GM23338 (cell line): ENCODE measurements around the gene SLC66A3. TPM values are rescaled to one million over a fixed set of nuclear protein-coding genes. Genes with fewer than 3 reads are reported as not detected.

ENCODE experiments used
- ATAC-seq: fragments of 200-7000 bp; cut with Tn5 transposase; 3 replicates; pipeline ENCODE4 v1.9.1; 2020
- DNase-seq: peaks from one replicate; pipeline ENCODE4 v3.0.0-alpha.2; 2015; ENCODE audit warnings: low spot score
- H2AFZ ChIP-seq: fragments of 200-600 bp; sonication (generic); 2 replicates; pipeline ENCODE4 v1.8.0; 2016; ENCODE audit warnings: antibody characterized with exemption, mild to moderate bottlenecking, moderate library complexity
- H3F3A ChIP-seq: fragments of 200-600 bp; sonication (generic); replicated peaks from 2 replicates; pipeline ENCODE4 v1.8.0; 2017; ENCODE audit warnings: antibody characterized with exemption, mixed run types, low read depth
- H3K27ac ChIP-seq: fragments of 200-600 bp; sonication (generic); 2 replicates; pipeline ENCODE4 v1.6.1; 2016; ENCODE audit warnings: low read depth
- H3K27me3 ChIP-seq: fragments of 200-600 bp; sonication (generic); 2 replicates; pipeline ENCODE4 v1.8.0; 2016; ENCODE audit warnings: mild to moderate bottlenecking, mixed run types, moderate library complexity; ENCODE audit not compliant: insufficient read depth
- H3K36me3 ChIP-seq: fragments of 200-600 bp; sonication (generic); 2 replicates; pipeline ENCODE4 v1.8.0; 2016; ENCODE audit warnings: mild to moderate bottlenecking; ENCODE audit not compliant: insufficient read depth
- H3K4me1 ChIP-seq: fragments of 200-600 bp; sonication (generic); 2 replicates; pipeline ENCODE4 v1.8.0; 2016; ENCODE audit warnings: mild to moderate bottlenecking, moderate library complexity; ENCODE audit not compliant: insufficient read depth
- H3K4me2 ChIP-seq: fragments of 200-600 bp; sonication (generic); 2 replicates; pipeline ENCODE4 v1.7.1; 2017; ENCODE audit warnings: mixed run types
- H3K4me3 ChIP-seq: fragments of 200-600 bp; sonication (generic); 2 replicates; pipeline ENCODE4 v1.6.1; 2016; ENCODE audit warnings: mixed run types
- H3K79me2 ChIP-seq: fragments of 200-600 bp; sonication (generic); replicated peaks from 2 replicates; pipeline ENCODE4 v1.8.0; 2017; ENCODE audit warnings: mild to moderate bottlenecking; ENCODE audit not compliant: insufficient read depth
- H3K9me2 ChIP-seq: fragments of 200-600 bp; sonication (generic); 2 replicates; pipeline ENCODE4 v1.8.0; 2017; ENCODE audit not compliant: insufficient read depth
- H4K20me1 ChIP-seq: fragments of 200-600 bp; sonication (generic); replicated peaks from 2 replicates; pipeline ENCODE4 v1.8.0; 2017; ENCODE audit warnings: mild to moderate bottlenecking; ENCODE audit not compliant: insufficient read depth
- H3K27ac Mint-ChIP-seq: 2 replicates; pipeline ENCODE4 v1.8.0; 2020; ENCODE audit warnings: inconsistent platforms, mild to moderate bottlenecking, moderate library complexity, mixed read lengths
- H3K27me3 Mint-ChIP-seq: 3 replicates; pipeline ENCODE4 v1.8.0; 2022; ENCODE audit warnings: low read depth, mild to moderate bottlenecking, moderate library complexity, mixed read lengths, inconsistent platforms; ENCODE audit not compliant: insufficient read depth, poor library complexity
- H3K36me3 Mint-ChIP-seq: 3 replicates; pipeline ENCODE4 v1.8.0; 2021; ENCODE audit warnings: low read depth, mild to moderate bottlenecking, inconsistent platforms, moderate library complexity, mixed read lengths
- H3K4me1 Mint-ChIP-seq: 3 replicates; pipeline ENCODE4 v1.8.0; 2020; ENCODE audit warnings: mild to moderate bottlenecking, inconsistent platforms, mixed read lengths
- H3K4me3 Mint-ChIP-seq: 3 replicates; pipeline ENCODE4 v1.8.0; 2021; ENCODE audit warnings: moderate library complexity, mild to moderate bottlenecking, inconsistent platforms, mixed read lengths
- H3K9me3 Mint-ChIP-seq: 3 replicates; pipeline ENCODE4 v1.8.0; 2020; ENCODE audit warnings: moderate library complexity, mild to moderate bottlenecking, inconsistent platforms, mixed read lengths
- CREB1 ChIP-seq: fragments of 250-450 bp; sonication (Bioruptor Pico); IDR thresholded peaks from 2 replicates; pipeline ENCODE4 v1.5.0; 2020; ENCODE audit warnings: low read depth, mild to moderate bottlenecking, moderate library complexity
- ETS1 ChIP-seq: IDR thresholded peaks from 2 replicates; pipeline ENCODE4 v1.6.1; 2016; ENCODE audit warnings: antibody characterized with exemption
- EZH2phosphoT487 ChIP-seq: fragments of 200-600 bp; sonication (generic); IDR thresholded peaks from one replicate; pipeline ENCODE4 v1.8.1; 2018; ENCODE audit warnings: antibody characterized with exemption; ENCODE audit not compliant: unreplicated experiment
- JUNB ChIP-seq: IDR thresholded peaks from one replicate; pipeline ENCODE4 v1.6.1; 2016; ENCODE audit warnings: antibody characterized with exemption; ENCODE audit not compliant: unreplicated experiment
- NANOG ChIP-seq: IDR thresholded peaks from 2 replicates; pipeline ENCODE4 v1.6.1; 2016; ENCODE audit warnings: antibody characterized with exemption, borderline replicate concordance
- POLR2AphosphoS5 ChIP-seq: IDR thresholded peaks from 2 replicates; pipeline ENCODE4 v1.6.1; 2016; ENCODE audit warnings: antibody characterized with exemption, low read depth
- REST ChIP-seq: IDR thresholded peaks from one replicate; pipeline ENCODE4 v1.6.1; 2018; ENCODE audit warnings: antibody characterized with exemption; ENCODE audit not compliant: unreplicated experiment
- STAT1 ChIP-seq: IDR thresholded peaks from one replicate; pipeline ENCODE4 v1.6.1; 2016; ENCODE audit warnings: antibody characterized with exemption; ENCODE audit not compliant: unreplicated experiment
- ZNF114 ChIP-seq: fragments of 250-450 bp; sonication (Bioruptor Pico); IDR thresholded peaks from 2 replicates; pipeline ENCODE4 v1.5.0; 2020; ENCODE audit warnings: mild to moderate bottlenecking, moderate library complexity
- ZNF331 ChIP-seq: fragments of 250-450 bp; sonication (Bioruptor Pico); IDR thresholded peaks from 2 replicates; pipeline ENCODE4 v1.5.0; 2020; ENCODE audit warnings: low read depth, mild to moderate bottlenecking, moderate library complexity
- polyA plus RNA-seq: library from polyadenylated mRNA; unstranded; fragments of >200 nt; fragmentation: Nextera tagmentation; extraction: Ambion mirVana; gene quantifications from 2 replicates; pipeline ENCODE4 v1.2.1, GENCODE V29; 2016
- total RNA-seq: library from RNA; depleted of rRNA; stranded (reverse); fragments of >200 nt; shearing (Covaris generic); gene quantifications from 2 replicates; pipeline ENCODE4 v1.2.3, GENCODE V29; 2014

SLC66A3 gene
- total and polyA plus RNA-seq, 2 experiments from 2014 or later: 13.7 to 18.4 TPM

GRCh38 chr2:11152591-11152990, 2.7 kb upstream of the SLC66A3 start (continued):
- TF ChIP-seq ZNF114 (CRISPR knock-in tag) (no peak), POLR2AphosphoS5 (no peak), ETS1 (no peak), REST (no peak), STAT1 (no peak), ZNF331 (no peak), JUNB (no peak), NANOG (no peak), CREB1 (no peak)

- Mint-ChIP-seq H3K27me3 (peaks cover 14% of the 10 kb centered on the region), H3K27ac (peak overlapping the region; percentile 62), H3K9me3 (no peaks in the 10 kb centered on the region; the same call in 1 of the 3 replicates), H3K36me3 (no peaks in the 10 kb centered on the region; the same call in 2 of the 3 replicates), H3K4me3 (peak overlapping the region; percentile 71), H3K4me1 (peaks cover 13% of the 10 kb centered on the region)
- Histone ChIP-seq H3K4me2 (peak overlapping the region; percentile 78), H3K27ac (peak overlapping the region; percentile 89), H3K4me3 (peak overlapping the region; percentile 55), H3K36me3 (no peaks in the 10 kb centered on the region), H3K27me3 (peaks cover 6% of the 10 kb centered on the region; the same call in 1 of the 2 replicates), H3F3A (peaks cover 14% of the 10 kb centered on the region; the same call in 1 of the 2 replicates), H3K9me2 (no peaks in the 10 kb centered on the region), H3K79me2 (no peaks in the 10 kb centered on the region), H4K20me1 (no peaks in the 10 kb centered on the region), H3K4me1 (no peaks in the 10 kb centered on the region; the same call in 1 of the 2 replicates), H2AFZ (peak overlapping the region; percentile 83)
- ATAC-seq: peak; percentile 45
- peak; percentile 32 for DNase-seq
- TF ChIP-seq REST: no peak
- TF ChIP-seq JUNB: no peak
- TF ChIP-seq CREB1: no peak
- no peak for TF ChIP-seq POLR2AphosphoS5
- no peak for TF ChIP-seq EZH2phosphoT487
- TF ChIP-seq ZNF114 (CRISPR knock-in tag): no peak
- no peak for TF ChIP-seq STAT1
- TF ChIP-seq NANOG: no peak
Observed at GRCh38 chr2:11154016-11154922, 998 bp upstream of the SLC66A3 start.
